H1 (cell line): ENCODE measurements around the gene PGA5. TPM values are rescaled to one million over a fixed set of nuclear protein-coding genes. Genes with fewer than 3 reads are reported as not detected.
"Not testable (repeated sequence)": the region's sequence is repeated elsewhere in the genome, so short reads cannot be mapped to it uniquely, and the experiment has no call there.

Source experiments
- CTCF ChIA-PET: fragments of 300-600 bp; sonication (Branson Sonifier 250); formaldehyde crosslinking; loops from one replicate; lab custom pipeline; 2021; ENCODE audit not compliant: partially characterized antibody; lab: Charles Lee
- POLR2A ChIA-PET: fragments of 300-600 bp; sonication (Branson Sonifier 250); formaldehyde crosslinking; loops from one replicate; lab custom pipeline; 2021; ENCODE audit warnings: inconsistent platforms; ENCODE audit not compliant: partially characterized antibody; lab: Charles Lee
- DNase-seq, 2 experiments: peaks; one replicate each; pipeline versions ENCODE4 v3.0.0 to v3.0.0-alpha.2; 2010 to 2022; ENCODE audit warnings: low spot score in 2 of 2, low read depth in 1 of 2, mixed read lengths in 1 of 2
- FAIRE-seq: peaks from 2 replicates; lab custom pipeline; 2011; peaks lifted over from hg19 to GRCh38; lab: Jason Lieb, UNC
- H2AFZ ChIP-seq: 2 replicates; pipeline ENCODE4 v1.8.1; 2012; ENCODE audit warnings: low read length, inconsistent platforms
- H2AK5ac ChIP-seq: 2 replicates; pipeline ENCODE4 v1.6.1; 2013; ENCODE audit warnings: low read depth, low read length
- H2BK120ac ChIP-seq: replicated peaks from 2 replicates; pipeline ENCODE3; 2013; ENCODE audit warnings: low read depth, low read length, inconsistent platforms
- H2BK12ac ChIP-seq: 2 replicates; pipeline ENCODE4 v1.6.1; 2013; ENCODE audit warnings: low read depth, low read length
- H2BK15ac ChIP-seq: 2 replicates; pipeline ENCODE4 v1.6.1; 2013; ENCODE audit warnings: low read length
- H2BK20ac ChIP-seq: 2 replicates; pipeline ENCODE4 v1.6.1; 2013; ENCODE audit warnings: low read length
- H2BK5ac ChIP-seq: 2 replicates; pipeline ENCODE4 v1.6.1; 2013; ENCODE audit warnings: low read depth, low read length
- H3K14ac ChIP-seq: 2 replicates; pipeline ENCODE4 v1.6.1; 2013; ENCODE audit warnings: inconsistent platforms; ENCODE audit not compliant: insufficient read length
- H3K18ac ChIP-seq: 2 replicates; pipeline ENCODE4 v1.6.1; 2013; ENCODE audit warnings: low read length; ENCODE audit errors: extremely low read depth
- H3K23ac ChIP-seq: 2 replicates; pipeline ENCODE4 v1.6.1; 2013; ENCODE audit warnings: inconsistent platforms; ENCODE audit not compliant: insufficient read length
- H3K23me2 ChIP-seq: 2 replicates; pipeline ENCODE4 v1.6.1; 2013; ENCODE audit warnings: low read depth, low read length
- H3K27ac ChIP-seq: 2 replicates; pipeline ENCODE4 v1.6.1; 2011; ENCODE audit warnings: low read depth, low read length, inconsistent platforms
- H3K27me3 ChIP-seq, 4 experiments: replicated peaks in 1 of 4; 1 replicate in 1 of 4; 2 replicates in 3 of 4; pipeline versions ENCODE4 v1.6.1 to v1.8.1; 2011 to 2013; ENCODE audit warnings: low read length in 3 of 4, mild to moderate bottlenecking in 3 of 4, inconsistent platforms in 2 of 4, mixed read lengths in 2 of 4, moderate library complexity in 1 of 4; ENCODE audit not compliant: control insufficient read depth in 3 of 4, insufficient read depth in 3 of 4; ENCODE audit errors: extremely low read depth in 1 of 4
- H3K36me3 ChIP-seq, 4 experiments: 2 replicates each; pipeline versions ENCODE4 v1.6.1 to v1.8.1; 2011 to 2013; ENCODE audit warnings: mild to moderate bottlenecking in 4 of 4, low read length in 3 of 4, moderate library complexity in 2 of 4, control low read depth in 1 of 4, inconsistent platforms in 1 of 4; ENCODE audit not compliant: insufficient read depth in 4 of 4, control insufficient read depth in 2 of 4
- H3K4ac ChIP-seq: replicated peaks from 2 replicates; pipeline ENCODE3; 2013; ENCODE audit warnings: low read length, low read depth, mixed read lengths, inconsistent platforms; ENCODE audit not compliant: insufficient read length
- H3K4me1 ChIP-seq, 4 experiments: replicated peaks in 1 of 4; 1 replicate in 1 of 4; 2 replicates in 3 of 4; pipeline versions ENCODE4 v1.6.1 to v1.8.1; 2011 to 2013; ENCODE audit warnings: low read length in 3 of 4, inconsistent platforms in 2 of 4, mixed read lengths in 1 of 4; ENCODE audit not compliant: insufficient read depth in 4 of 4, control insufficient read depth in 3 of 4
- H3K4me2 ChIP-seq, 2 experiments: 2 replicates each; pipeline versions ENCODE4 v1.6.1 to v1.8.1; 2011 to 2013; ENCODE audit warnings: low read depth in 2 of 2, low read length in 2 of 2, control low read depth in 1 of 2, inconsistent platforms in 1 of 2, mild to moderate bottlenecking in 1 of 2; ENCODE audit not compliant: insufficient read depth in 1 of 2
- H3K4me3 ChIP-seq, 4 experiments: fragments of 200-600, 300-600 bp in 1 of 4; sonication (generic), shearing (Covaris generic), sonication (Bioruptor Twin) in 1 of 4; 2 replicates each; pipeline versions ENCODE4 v1.5.1 to v1.8.1; 2011 to 2016; ENCODE audit warnings: low read length in 4 of 4, low read depth in 3 of 4, control low read depth in 2 of 4, inconsistent platforms in 2 of 4, mild to moderate bottlenecking in 2 of 4, mixed read lengths in 1 of 4, moderate library complexity in 1 of 4; ENCODE audit not compliant: insufficient read depth in 2 of 4; ENCODE audit errors: extremely low read depth in 1 of 4
- H3K56ac ChIP-seq: replicated peaks from 2 replicates; pipeline ENCODE3; 2013; ENCODE audit warnings: low read depth, mild to moderate bottlenecking, mixed read lengths, low read length, inconsistent platforms; ENCODE audit not compliant: insufficient read length
- H3K79me1 ChIP-seq: 2 replicates; pipeline ENCODE4 v1.6.1; 2013; ENCODE audit warnings: low read depth, low read length, control low read depth
- H3K79me2 ChIP-seq, 2 experiments: 2 replicates each; pipeline versions ENCODE4 v1.6.1 to v1.8.1; 2012 to 2013; ENCODE audit warnings: low read length in 2 of 2, mild to moderate bottlenecking in 2 of 2, inconsistent platforms in 1 of 2; ENCODE audit not compliant: insufficient read depth in 2 of 2, control insufficient read depth in 1 of 2
- H3K9ac ChIP-seq, 4 experiments: replicated peaks in 1 of 4; 1 replicate in 1 of 4; 2 replicates in 3 of 4; pipeline versions ENCODE4 v1.6.1 to v1.8.1; 2011 to 2013; ENCODE audit warnings: low read depth in 3 of 4, low read length in 3 of 4, control low read depth in 2 of 4, mild to moderate bottlenecking in 2 of 4, moderate library complexity in 2 of 4, inconsistent platforms in 1 of 4; ENCODE audit errors: extremely low read depth in 1 of 4
- H3K9me3 ChIP-seq, 2 experiments: 2 replicates each; pipeline versions ENCODE4 v1.6.1 to v1.8.1; 2012 to 2013; ENCODE audit warnings: mild to moderate bottlenecking in 2 of 2, moderate library complexity in 2 of 2, control low read depth in 1 of 2, inconsistent platforms in 1 of 2, low read depth in 1 of 2, low read length in 1 of 2, mixed read lengths in 1 of 2; ENCODE audit not compliant: insufficient read depth in 2 of 2
- H4K20me1 ChIP-seq, 2 experiments: replicated peaks in 1 of 2; 2 replicates each; pipeline versions ENCODE3 to v1.8.1; 2011 to 2013; ENCODE audit warnings: inconsistent platforms in 2 of 2, low read length in 2 of 2, mild to moderate bottlenecking in 1 of 2; ENCODE audit not compliant: insufficient read depth in 2 of 2, control insufficient read depth in 1 of 2
- H4K5ac ChIP-seq: 2 replicates; pipeline ENCODE4 v1.6.1; 2013; ENCODE audit warnings: low read length, low read depth, mixed read lengths, inconsistent platforms; ENCODE audit not compliant: insufficient read length
- H4K8ac ChIP-seq: 2 replicates; pipeline ENCODE4 v1.8.0; 2013; ENCODE audit warnings: mild to moderate bottlenecking, moderate library complexity, low read length, inconsistent platforms; ENCODE audit not compliant: insufficient read depth; ENCODE audit errors: extremely low read depth
- H4K91ac ChIP-seq: replicated peaks from 2 replicates; pipeline ENCODE3; 2013; ENCODE audit warnings: low read length, mixed read lengths, inconsistent platforms; ENCODE audit not compliant: insufficient read length
- WGBS, 2 experiments: shearing (Covaris generic) in 1 of 2; methylation state at CpG; one replicate each; pipeline versions ENCODE4 v1.1.6 to v1.1.7; 2013 to 2015; ENCODE audit warnings: low lambda C conversion rate in 2 of 2, mixed read lengths in 2 of 2, inconsistent platforms in 1 of 2, low coverage in 1 of 2, missing lambda C conversion rate in 1 of 2; ENCODE audit not compliant: insufficient replicate concordance in 2 of 2, insufficient coverage in 1 of 2, insufficient read length in 1 of 2; ENCODE audit errors: extremely low coverage in 1 of 2, missing lambda C conversion rate in 1 of 2; 5-methylcytosine and 5-hydroxymethylcytosine counted together
- polyA plus RNA-seq, 7 experiments: library from polyadenylated mRNA; depleted of rRNA in 3 of 7; stranded (reverse) in 5 of 7; unstranded in 2 of 7; fragments of >200 nt in 5 of 7; fragments of 200-250 nt in 2 of 7; gene quantifications; 1 replicate in 5 of 7; 2 replicates in 1 of 7; 4 replicates in 1 of 7; pipeline versions ENCODE4 v1.2.1 to v1.2.3, GENCODE V29; 2011 to 2013; ENCODE audit warnings: missing spikeins in 2 of 7, mixed read lengths in 2 of 7
- total RNA-seq: library from RNA; stranded (reverse); fragmentation: NEBNext Ultra II Directional; extraction: Animal tissue kit (Norgen Biotek cat#: 25700); gene quantifications from 2 replicates; pipeline ENCODE4 v1.2.1, GENCODE V29; 2021

PGA5 gene
- total and polyA plus RNA-seq, 2 of the 8 experiments (the other 6 are each of a cell fraction or from before 2014, with no cell fraction given) = 0.67 to 2.0 TPM

- H3K27me3 ChIP-seq, H3K4me3 ChIP-seq, H3K79me2 ChIP-seq, H3K36me3 ChIP-seq, H3K27ac ChIP-seq, DNase-seq, H3K23ac ChIP-seq, H2AK5ac ChIP-seq, H2BK12ac ChIP-seq, H4K8ac ChIP-seq, H4K91ac ChIP-seq, FAIRE-seq, H3K56ac ChIP-seq, H3K4me1 ChIP-seq, H2BK120ac ChIP-seq, H2AFZ ChIP-seq, H3K9me3 ChIP-seq, H3K79me1 ChIP-seq, H2BK5ac ChIP-seq, H2BK15ac ChIP-seq, H4K5ac ChIP-seq, H3K23me2 ChIP-seq, H3K4me2 ChIP-seq, H4K20me1 ChIP-seq, H2BK20ac ChIP-seq, H3K18ac ChIP-seq, H3K14ac ChIP-seq, POLR2A ChIA-PET, CTCF ChIA-PET, H3K4ac ChIP-seq, H3K9ac ChIP-seq: not testable (repeated sequence)
- no CpG with 5 or more reads among the region's 5 CpGs for whole genome bisulfite sequencing, 2 experiments
These were observed 551 bp downstream of the PGA5 start for GRCh38 chr11:61241526-61241925.

- H4K91ac ChIP-seq, H4K5ac ChIP-seq, H2BK5ac ChIP-seq, H3K79me1 ChIP-seq, H3K4me1 ChIP-seq, H2AK5ac ChIP-seq, H2AFZ ChIP-seq, CTCF ChIA-PET, H3K4ac ChIP-seq, H3K14ac ChIP-seq, H2BK20ac ChIP-seq, H2BK15ac ChIP-seq, H3K9me3 ChIP-seq, H3K4me3 ChIP-seq, H3K56ac ChIP-seq, H2BK12ac ChIP-seq, FAIRE-seq, H3K27me3 ChIP-seq, H2BK120ac ChIP-seq, H3K9ac ChIP-seq, H3K79me2 ChIP-seq, H3K23me2 ChIP-seq, DNase-seq, H3K36me3 ChIP-seq, H3K4me2 ChIP-seq, H4K20me1 ChIP-seq, H3K23ac ChIP-seq, POLR2A ChIA-PET, H3K27ac ChIP-seq, H4K8ac ChIP-seq, H3K18ac ChIP-seq: not testable (repeated sequence)
- WGBS, 2 experiments = no CpG with 5 or more reads among the region's 10 CpGs
These were observed 4.4 kb downstream of the PGA5 start for GRCh38 chr11:61245284-61245964.
